CD14-positive monocyte (primary cell): Measurements from ENCODE around the gene UGT1A6. TPM values are rescaled to one million over a fixed set of nuclear protein-coding genes. Genes with fewer than 3 reads are reported as not detected.
A peak's percentile ranks its signal among the peaks of the same experiment; 100 is the strongest.

Experiments used
- DNase-seq, 3 donors: peaks; one replicate each; pipeline ENCODE4 v3.0.0-alpha.2; 2011 to 2022
- H2AFZ ChIP-seq: 2 replicates; pipeline ENCODE4 v1.6.0; 2012; ENCODE audit warnings: mild to moderate bottlenecking, low read depth, low read length, inconsistent platforms; ENCODE audit not compliant: insufficient read depth, poor library complexity, severe bottlenecking
- H3K27ac ChIP-seq, 2 donors: 1 replicate in 1 of 2; 2 replicates in 1 of 2; pipeline ENCODE4 v1.5.1; 2012 to 2013; ENCODE audit warnings: low read length in 2 of 2, control low read depth in 1 of 2, inconsistent platforms in 1 of 2, low read depth in 1 of 2, mild to moderate bottlenecking in 1 of 2
- H3K27me3 ChIP-seq, 2 donors: one replicate each; pipeline versions ENCODE4 v1.6.0 to v1.6.1; 2011 to 2013; ENCODE audit warnings: low read length in 2 of 2; ENCODE audit not compliant: control insufficient read depth in 2 of 2, insufficient read depth in 2 of 2
- H3K36me3 ChIP-seq, 2 donors: replicated peaks in 1 of 2; 1 replicate in 1 of 2; 2 replicates in 1 of 2; pipeline versions ENCODE4 v1.5.1 to v1.6.1; 2012 to 2013; ENCODE audit warnings: low read length in 2 of 2, control low read depth in 1 of 2, inconsistent platforms in 1 of 2, mild to moderate bottlenecking in 1 of 2; ENCODE audit not compliant: insufficient read depth in 2 of 2, control insufficient read depth in 1 of 2
- H3K4me1 ChIP-seq, 2 donors: 1 replicate in 1 of 2; 2 replicates in 1 of 2; pipeline versions ENCODE4 v1.5.1 to v1.6.1; 2012 to 2013; ENCODE audit warnings: low read length in 2 of 2, control low read depth in 1 of 2, inconsistent platforms in 1 of 2, mild to moderate bottlenecking in 1 of 2, moderate library complexity in 1 of 2; ENCODE audit not compliant: insufficient read depth in 2 of 2, control insufficient read depth in 1 of 2
- H3K4me2 ChIP-seq: replicated peaks from 2 replicates; pipeline ENCODE3; 2012; ENCODE audit warnings: low read length, moderate library complexity, mild to moderate bottlenecking; ENCODE audit not compliant: poor library complexity, severe bottlenecking; ENCODE audit errors: extremely low read depth
- H3K4me3 ChIP-seq, 3 experiments: fragments of 200-600 bp in 1 of 3; sonication (generic) in 1 of 3; replicated peaks in 1 of 3; 1 replicate in 2 of 3; 2 replicates in 1 of 3; pipeline ENCODE4 v1.5.1; 2011 to 2013; ENCODE audit warnings: low read length in 3 of 3, mild to moderate bottlenecking in 3 of 3, control low read depth in 2 of 3, low read depth in 2 of 3, inconsistent platforms in 1 of 3, moderate library complexity in 1 of 3
- H3K79me2 ChIP-seq: 2 replicates; pipeline ENCODE4 v1.6.0; 2012; ENCODE audit warnings: mild to moderate bottlenecking, control low read depth, inconsistent platforms, low read length, moderate library complexity; ENCODE audit not compliant: insufficient read depth
- H3K9ac ChIP-seq: 2 replicates; pipeline ENCODE4 v1.6.0; 2017; ENCODE audit warnings: low read length, mild to moderate bottlenecking; ENCODE audit not compliant: insufficient read depth, poor library complexity, severe bottlenecking
- H3K9me3 ChIP-seq, 2 donors: replicated peaks in 1 of 2; 1 replicate in 1 of 2; 2 replicates in 1 of 2; pipeline versions ENCODE4 v1.5.1 to v1.6.1; 2012 to 2013; ENCODE audit warnings: low read length in 2 of 2, control low read depth in 1 of 2; ENCODE audit not compliant: control insufficient read depth in 1 of 2, insufficient read depth in 1 of 2
- H4K20me1 ChIP-seq: 2 replicates; pipeline ENCODE4 v1.6.0; 2012; ENCODE audit warnings: mild to moderate bottlenecking, low read length, control low read depth, moderate library complexity; ENCODE audit not compliant: insufficient read depth
- H3K27ac Mint-ChIP-seq, 7 donors: one replicate each; pipeline ENCODE4 v1.8.0; 2020; ENCODE audit warnings: mild to moderate bottlenecking in 7 of 7, mixed read lengths in 7 of 7, moderate library complexity in 6 of 7, inconsistent platforms in 2 of 7
- H3K27me3 Mint-ChIP-seq, 3 donors: one replicate each; pipeline ENCODE4 v1.8.0; 2021 to 2022; ENCODE audit warnings: low read depth in 3 of 3, mild to moderate bottlenecking in 3 of 3, mixed read lengths in 3 of 3, moderate library complexity in 3 of 3, inconsistent platforms in 1 of 3
- H3K36me3 Mint-ChIP-seq, 2 donors: one replicate each; pipeline ENCODE4 v1.8.0; 2020; ENCODE audit warnings: mixed read lengths in 2 of 2, inconsistent platforms in 1 of 2, mild to moderate bottlenecking in 1 of 2
- H3K4me1 Mint-ChIP-seq: one replicate; pipeline ENCODE4 v1.8.0; 2020; ENCODE audit warnings: mild to moderate bottlenecking, mixed read lengths
- H3K4me3 Mint-ChIP-seq, 2 donors: one replicate each; pipeline ENCODE4 v1.8.0; 2020; ENCODE audit warnings: mild to moderate bottlenecking in 2 of 2, mixed read lengths in 2 of 2, moderate library complexity in 1 of 2
- H3K9me3 Mint-ChIP-seq, 7 donors: one replicate each; pipeline ENCODE4 v1.8.0; 2020 to 2022; ENCODE audit warnings: mixed read lengths in 7 of 7, mild to moderate bottlenecking in 6 of 7, moderate library complexity in 6 of 7, inconsistent platforms in 2 of 7
- CTCF ChIP-seq: fragments of 200-600 bp; IDR thresholded peaks from one replicate; pipeline ENCODE4 v1.8.0; 2022; ENCODE audit warnings: antibody characterized with exemption, mild to moderate bottlenecking
- WGBS: methylation state at CpG from one replicate; pipeline ENCODE4 v1.1.5; 2013; ENCODE audit warnings: missing lambda C conversion rate; ENCODE audit not compliant: insufficient coverage; 5-methylcytosine and 5-hydroxymethylcytosine counted together
- intact Hi-C, 2 donors: fragments of 100-400 bp; cut with micrococcal nuclease; formaldehyde crosslinking; loops; one replicate each; pipeline versions ENCODE4 v1.15.0 to v1.15.1; 2023
- polyA plus RNA-seq, 3 donors: library from polyadenylated mRNA; depleted of rRNA in 1 of 3; unstranded in 2 of 3; stranded (reverse) in 1 of 3; fragments of 300-500 nt in 2 of 3; fragments of >200 nt in 1 of 3; fragmentation: Illumina TruSeq in 2 of 3; gene quantifications; 1 replicate in 2 of 3; 2 replicates in 1 of 3; pipeline ENCODE4 v1.2.3, GENCODE V29; 2012 to 2021

UGT1A6 gene
- polyA plus RNA-seq, 3 donors: not detected

GRCh38 chr2:233778030-233778429, 85.3 kb downstream of the UGT1A6 start, which contains the start of gene MROH2A:
TSS of gene MROH2A (plus strand) at chr2:233778330. CDS start at chr2:233779359, 1,029 bp downstream.
- H3K27me3 ChIP-seq: no peaks in the 10 kb centered on the region
- no peaks in the 10 kb centered on the region for H4K20me1 ChIP-seq
- no peak within 1 kb of the TSS for H3K27ac ChIP-seq
- H3K79me2 ChIP-seq: no peaks in the 10 kb centered on the region
- Mint-ChIP-seq H3K36me3 (no peaks in the 10 kb centered on the region), H3K9me3 (peaks cover 14 to 43% (median 19%) of the 10 kb centered on the region in 7 donors), H3K27ac (peak within 1 kb of the TSS in 1 of 7 donors; percentile 51), H3K4me3 (no peak within 1 kb of the TSS), H3K27me3 (peaks cover 0 to 5% (median 4%) of the 10 kb centered on the region in 3 donors), H3K4me1 (no peaks in the 10 kb centered on the region)
- DNase-seq: no peak
- WGBS: no CpG with 5 or more reads among the region's 2 CpGs
- H3K36me3 ChIP-seq: no peaks in the 10 kb centered on the region
- no peak within 1 kb of the TSS for H2AFZ ChIP-seq
- no peaks in the 10 kb centered on the region for H3K4me1 ChIP-seq
- TF ChIP-seq CTCF: no peak
- H3K9ac ChIP-seq: no peak within 1 kb of the TSS
- H3K9me3 ChIP-seq: peaks cover 14 to 22% of the 10 kb centered on the region in 2 donors
- no peak within 1 kb of the TSS for H3K4me3 ChIP-seq
- no peak within 1 kb of the TSS for H3K4me2 ChIP-seq
- intact Hi-C loops: no loop called here

GRCh38 chr2:233779722-233780121, 87.0 kb downstream of the UGT1A6 start:
- H3K79me2 ChIP-seq: no peaks in the 10 kb centered on the region
- WGBS: 97% methylated on average over 3 of the region's 4 CpGs
- H3K27ac Mint-ChIP-seq: no peak overlapping the region
- intact Hi-C loops: no loop called here
- H2AFZ ChIP-seq: no peak overlapping the region
- peaks cover 14 to 41% (median 19%) of the 10 kb centered on the region in 7 donors for H3K9me3 Mint-ChIP-seq
- H3K4me1 Mint-ChIP-seq: no peaks in the 10 kb centered on the region
- H3K4me1 ChIP-seq: no peaks in the 10 kb centered on the region
- DNase-seq: no peak
- H3K36me3 Mint-ChIP-seq: no peaks in the 10 kb centered on the region
- peaks cover 0 to 5% (median 4%) of the 10 kb centered on the region in 3 donors for H3K27me3 Mint-ChIP-seq
- no peak overlapping the region for H3K4me3 ChIP-seq
- peaks cover 14 to 22% of the 10 kb centered on the region in 2 donors for H3K9me3 ChIP-seq
- no peak overlapping the region for H3K4me2 ChIP-seq
- H4K20me1 ChIP-seq: no peaks in the 10 kb centered on the region
- H3K27me3 ChIP-seq: no peaks in the 10 kb centered on the region
- no peak overlapping the region for H3K27ac ChIP-seq
- H3K36me3 ChIP-seq: no peaks in the 10 kb centered on the region
- H3K9ac ChIP-seq: no peak overlapping the region
- no peak for TF ChIP-seq CTCF
- H3K4me3 Mint-ChIP-seq: no peak overlapping the region
